HG02623 (cell line): ENCODE results near the gene PDLIM5.

ENCODE experiments used
- ATAC-seq: cut with Tn5 transposase; IDR thresholded peaks from one replicate; pipeline ENCODE4 v1.9.1; 2021; ENCODE audit warnings: moderate library complexity; ENCODE audit not compliant: unreplicated experiment

PDLIM5 gene

GRCh38 chr4:94420356-94420755 lies 31.4 kb upstream of the PDLIM5 start:
- ATAC-seq: no peak

GRCh38 chr4:94426783-94427182 lies 25.0 kb upstream of the PDLIM5 start:
- ATAC-seq: no peak

- ATAC-seq: no peak
Observed at GRCh38 chr4:94428884-94429283, 22.9 kb upstream of the PDLIM5 start.

- no peak for ATAC-seq
Observed at GRCh38 chr4:94430406-94430805, 21.3 kb upstream of the PDLIM5 start.

GRCh38 chr4:94431388-94431787 lies 20.4 kb upstream of the PDLIM5 start:
- ATAC-seq: no peak

GRCh38 chr4:94434505-94434904 lies 17.2 kb upstream of the PDLIM5 start:
- ATAC-seq: no peak

GRCh38 chr4:94435874-94436273 lies 15.9 kb upstream of the PDLIM5 start:
- no peak for ATAC-seq

GRCh38 chr4:94436512-94436911 lies 15.2 kb upstream of the PDLIM5 start:
- ATAC-seq: no peak

- no peak for ATAC-seq
Observed at GRCh38 chr4:94439606-94440005, 12.1 kb upstream of the PDLIM5 start.

- ATAC-seq: no peak
Observed at GRCh38 chr4:94441838-94442237, 9.9 kb upstream of the PDLIM5 start.

GRCh38 chr4:94442251-94442650 lies 9.5 kb upstream of the PDLIM5 start:
- no peak for ATAC-seq

- ATAC-seq: no peak
Observed at GRCh38 chr4:94446386-94446785, 5.4 kb upstream of the PDLIM5 start.

- ATAC-seq: no peak
Observed at GRCh38 chr4:94447754-94448411, 3.9 kb upstream of the PDLIM5 start.

GRCh38 chr4:94448815-94449375 lies 2.8 kb upstream of the PDLIM5 start:
- no peak for ATAC-seq

- ATAC-seq: no peak
Observed at GRCh38 chr4:94451051-94451694, 569 bp upstream of the PDLIM5 start.

- ATAC-seq: peak; percentile 2
Observed at GRCh38 chr4:94452476-94453371, 982 bp downstream of the PDLIM5 start.

- no peak for ATAC-seq
Observed at GRCh38 chr4:94453391-94453963, 1.7 kb downstream of the PDLIM5 start.

- ATAC-seq: no peak
Observed at GRCh38 chr4:94454405-94454804, 2.7 kb downstream of the PDLIM5 start.

- no peak for ATAC-seq
Observed at GRCh38 chr4:94455081-94455480, 3.3 kb downstream of the PDLIM5 start.

- ATAC-seq: no peak
Observed at GRCh38 chr4:94457692-94458106, 6.0 kb downstream of the PDLIM5 start.

- ATAC-seq: no peak
Observed at GRCh38 chr4:94458682-94459081, 6.9 kb downstream of the PDLIM5 start.
